Endothelial cell of umbilical vein (primary cell): ENCODE measurements around the gene CCT5. TPM values are rescaled to one million over a fixed set of nuclear protein-coding genes. Genes with fewer than 3 reads are reported as not detected.

Source experiments
- BruUV-seq: library from RNA; stranded (reverse); fragments of 400-500 nt; replicated peaks from 2 replicates; lab custom pipeline; 2021; lab: Mats Ljungman, UMichigan
- CTCF ChIA-PET: fragments of 300-600, 350-600 bp; sonication (Branson Sonifier 250); formaldehyde crosslinking; loops from one replicate; lab custom pipeline; 2021; ENCODE audit warnings: antibody characterized with exemption, inconsistent platforms; lab: Charles Lee
- POLR2A ChIA-PET: fragments of 300-600, 350-600 bp; sonication (Branson Sonifier 250); formaldehyde crosslinking; loops from one replicate; lab custom pipeline; 2021; ENCODE audit warnings: antibody characterized with exemption, inconsistent platforms; lab: Charles Lee
- DNase-seq: peaks from one replicate; pipeline ENCODE4 v3.0.0-alpha.2; 2011; ENCODE audit warnings: low read depth, low spot score
- FAIRE-seq: peaks from 2 replicates; lab custom pipeline; 2011; peaks lifted over from hg19 to GRCh38; lab: Jason Lieb, UNC
- H2AFZ ChIP-seq: 2 replicates; pipeline ENCODE4 v1.6.0; 2012; ENCODE audit warnings: low read depth, low read length, control low read depth, inconsistent platforms
- H3K27ac ChIP-seq: 2 replicates; pipeline ENCODE4 v1.5.1; 2011; ENCODE audit warnings: low read depth, mild to moderate bottlenecking, control low read depth, low read length, moderate library complexity; ENCODE audit not compliant: insufficient read depth
- H3K27me3 ChIP-seq, 2 experiments: 2 replicates each; pipeline versions ENCODE4 v1.6.0 to v1.6.1; 2011; ENCODE audit warnings: low read length in 2 of 2, mixed read lengths in 1 of 2; ENCODE audit not compliant: control insufficient read depth in 2 of 2, insufficient read depth in 2 of 2
- H3K36me3 ChIP-seq, 2 experiments: 2 replicates in 1 of 2; 3 replicates in 1 of 2; pipeline ENCODE4 v1.5.1; 2011; ENCODE audit warnings: low read length in 2 of 2, mild to moderate bottlenecking in 1 of 2, moderate library complexity in 1 of 2; ENCODE audit not compliant: control insufficient read depth in 2 of 2, insufficient read depth in 2 of 2; ENCODE audit errors: extremely low read depth in 1 of 2
- H3K4me1 ChIP-seq: 3 replicates; pipeline ENCODE4 v1.5.1; 2011; ENCODE audit warnings: mild to moderate bottlenecking, low read length; ENCODE audit not compliant: control insufficient read depth, insufficient read depth; ENCODE audit errors: extremely low read depth
- H3K4me2 ChIP-seq: 2 replicates; pipeline ENCODE4 v1.6.1; 2011; ENCODE audit warnings: low read length, control low read depth, mixed read lengths; ENCODE audit not compliant: insufficient read depth
- H3K4me3 ChIP-seq, 3 experiments: fragments of 200-600 bp in 1 of 3; sonication (generic), shearing (Covaris generic) in 1 of 3; replicated peaks in 1 of 3; 2 replicates each; pipeline ENCODE4 v1.5.1; 2011 to 2016; ENCODE audit warnings: control low read depth in 3 of 3, low read length in 3 of 3, mild to moderate bottlenecking in 2 of 3, inconsistent platforms in 1 of 3, low read depth in 1 of 3, moderate library complexity in 1 of 3; ENCODE audit not compliant: insufficient read depth in 1 of 3
- H3K79me2 ChIP-seq: 2 replicates; pipeline ENCODE4 v1.6.0; 2012; ENCODE audit warnings: low read length, inconsistent platforms; ENCODE audit not compliant: control insufficient read depth, insufficient read depth
- H3K9ac ChIP-seq: replicated peaks from 2 replicates; pipeline ENCODE3; 2011; ENCODE audit warnings: low read length, control low read depth; ENCODE audit not compliant: insufficient read depth; ENCODE audit errors: extremely low read depth
- H3K9me1 ChIP-seq: replicated peaks from 3 replicates; pipeline ENCODE4 v1.6.0; 2011; ENCODE audit warnings: mild to moderate bottlenecking, low read length; ENCODE audit not compliant: control insufficient read depth, insufficient read depth; ENCODE audit errors: extremely low read depth
- H3K9me3 ChIP-seq: replicated peaks from 2 replicates; pipeline ENCODE4 v1.5.1; 2012; ENCODE audit warnings: low read length, inconsistent platforms; ENCODE audit not compliant: control insufficient read depth, insufficient read depth
- H4K20me1 ChIP-seq: replicated peaks from 2 replicates; pipeline ENCODE3; 2011; ENCODE audit warnings: mild to moderate bottlenecking, low read length; ENCODE audit not compliant: control insufficient read depth, insufficient read depth; ENCODE audit errors: extremely low read depth
- EZH2 ChIP-seq: IDR thresholded peaks from 2 replicates; pipeline ENCODE4 v1.6.1; 2012; ENCODE audit warnings: borderline replicate concordance, low read depth, mild to moderate bottlenecking, moderate library complexity, low read length, inconsistent platforms; ENCODE audit not compliant: severe bottlenecking
- FOS ChIP-seq: IDR thresholded peaks from 2 replicates; pipeline ENCODE4 v1.6.1; 2011; ENCODE audit warnings: mild to moderate bottlenecking, low read length, moderate library complexity, borderline replicate concordance; ENCODE audit not compliant: insufficient read depth
- GATA2 ChIP-seq: IDR thresholded peaks from 2 replicates; pipeline ENCODE4 v1.7.0; 2011; ENCODE audit warnings: low read depth, mild to moderate bottlenecking, moderate library complexity, mixed read lengths, low read length; ENCODE audit not compliant: insufficient read length, insufficient read depth
- JUN ChIP-seq: IDR thresholded peaks from 2 replicates; pipeline ENCODE4 v1.6.1; 2011; ENCODE audit warnings: borderline replicate concordance, low read depth; ENCODE audit not compliant: insufficient read length, insufficient read depth
- MYC ChIP-seq: IDR thresholded peaks from one replicate; pipeline ENCODE4 v1.6.1; 2011; ENCODE audit warnings: mild to moderate bottlenecking, low read depth, low read length
- POLR2A ChIP-seq: IDR thresholded peaks from 2 replicates; pipeline ENCODE4 v1.6.1; 2012; ENCODE audit warnings: low read depth, mild to moderate bottlenecking, control low read depth, low read length
- POLR2AphosphoS5 ChIP-seq: IDR thresholded peaks from 2 replicates; pipeline ENCODE4 v1.6.1; 2012; ENCODE audit warnings: low read depth, mild to moderate bottlenecking, control low read depth, low read length, moderate library complexity; ENCODE audit not compliant: insufficient read depth
- dilution Hi-C: fragments of 300-500 bp; cut with MboI; formaldehyde crosslinking; loops from one replicate; pipeline ENCODE4 v1.15.0; 2019; ENCODE audit warnings: low sequenced_read_pairs; ENCODE audit not compliant: extremely low pct_ligation_motif_present
- intact Hi-C: fragments of 100-400 bp; cut with micrococcal nuclease; formaldehyde crosslinking; loops from one replicate; pipeline ENCODE4 v1.10.0; 2022
- polyA plus RNA-seq, 4 experiments: library from polyadenylated mRNA; depleted of rRNA in 3 of 4; stranded (reverse) in 3 of 4; unstranded in 1 of 4; fragments of >200 nt; gene quantifications; 2 replicates each; pipeline versions ENCODE4 v1.2.1 to v1.2.3, GENCODE V29; 2011 to 2012; ENCODE audit warnings: missing spikeins in 1 of 4
- total RNA-seq: library from RNA; stranded (reverse); gene quantifications from 2 replicates; pipeline ENCODE4 v1.2.3, GENCODE V29; 2021
- TF ChIP-seq, protein P1 (sequence below), 2 donors: IDR thresholded peaks; 1 replicate in 1 of 2; 2 replicates in 1 of 2; pipeline ENCODE4 v1.5.1; 2011; ENCODE audit warnings: low read length in 2 of 2, mild to moderate bottlenecking in 2 of 2, moderate library complexity in 2 of 2, control low read depth in 1 of 2, inconsistent platforms in 1 of 2, low read depth in 1 of 2; ENCODE audit not compliant: insufficient read depth in 1 of 2; ENCODE audit errors: extremely low read depth in 1 of 2
- TF ChIP-seq, protein P2 (sequence below): IDR thresholded peaks from 2 replicates; pipeline ENCODE4 v1.6.1; 2011; ENCODE audit not compliant: insufficient read depth, insufficient read length

CCT5 gene
- total and polyA plus RNA-seq, 2 donors (not counting 3 experiments of a cell fraction or from before 2014, with no cell fraction given) = 323 to 386 TPM

DNA sequence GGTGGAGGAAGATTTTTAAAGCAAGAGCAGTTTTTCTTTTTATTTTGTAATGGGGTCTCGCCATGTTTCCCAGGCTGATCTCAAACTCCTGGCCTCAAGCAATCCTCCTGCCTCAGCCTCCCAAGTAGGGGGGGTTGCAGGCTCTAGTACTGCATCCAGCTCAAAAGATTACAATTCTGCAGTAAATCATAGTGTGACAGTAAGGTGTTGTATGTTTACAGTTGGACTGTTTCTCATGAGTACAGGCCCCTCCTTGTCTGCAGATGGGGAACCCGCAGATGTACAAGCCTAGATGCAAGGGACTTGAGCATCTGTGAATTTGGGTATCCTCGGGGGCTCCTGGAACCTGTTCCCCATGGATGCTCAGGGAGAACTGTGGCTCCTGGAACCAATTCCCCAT lies 3.3 kb downstream of the CCT5 start:
- dilution Hi-C loops = loop anchor here (25.0 kb wide), 1 partner anchor 159 kb away; no protein-coding TSS in a partner anchor
- intact Hi-C loops = no loop called here
- Histone ChIP-seq H4K20me1 (peaks cover 4% of the 10 kb centered on the region), H3K27me3 (no peaks in the 10 kb centered on the region), H3K4me1 (peaks cover 14% of the 10 kb centered on the region), H3K36me3 (peaks cover 28 to 31% of the 10 kb centered on the region in 2 experiments), H3K9me3 (no peaks in the 10 kb centered on the region), H3K79me2 (peaks cover 80% of the 10 kb centered on the region), H2AFZ (no peak overlapping the region), H3K9me1 (no peaks in the 10 kb centered on the region), H3K4me2 (peak overlapping the region; percentile 27), H3K27ac (no peak overlapping the region), H3K4me3 (no peak overlapping the region), H3K9ac (no peak overlapping the region)
- CTCF ChIA-PET = no interaction called here
- TF ChIP-seq MYC (no peak), POLR2AphosphoS5 (no peak), POLR2A (no peak)
- TF ChIP-seq, protein P1, sequence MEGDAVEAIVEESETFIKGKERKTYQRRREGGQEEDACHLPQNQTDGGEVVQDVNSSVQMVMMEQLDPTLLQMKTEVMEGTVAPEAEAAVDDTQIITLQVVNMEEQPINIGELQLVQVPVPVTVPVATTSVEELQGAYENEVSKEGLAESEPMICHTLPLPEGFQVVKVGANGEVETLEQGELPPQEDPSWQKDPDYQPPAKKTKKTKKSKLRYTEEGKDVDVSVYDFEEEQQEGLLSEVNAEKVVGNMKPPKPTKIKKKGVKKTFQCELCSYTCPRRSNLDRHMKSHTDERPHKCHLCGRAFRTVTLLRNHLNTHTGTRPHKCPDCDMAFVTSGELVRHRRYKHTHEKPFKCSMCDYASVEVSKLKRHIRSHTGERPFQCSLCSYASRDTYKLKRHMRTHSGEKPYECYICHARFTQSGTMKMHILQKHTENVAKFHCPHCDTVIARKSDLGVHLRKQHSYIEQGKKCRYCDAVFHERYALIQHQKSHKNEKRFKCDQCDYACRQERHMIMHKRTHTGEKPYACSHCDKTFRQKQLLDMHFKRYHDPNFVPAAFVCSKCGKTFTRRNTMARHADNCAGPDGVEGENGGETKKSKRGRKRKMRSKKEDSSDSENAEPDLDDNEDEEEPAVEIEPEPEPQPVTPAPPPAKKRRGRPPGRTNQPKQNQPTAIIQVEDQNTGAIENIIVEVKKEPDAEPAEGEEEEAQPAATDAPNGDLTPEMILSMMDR (IDR thresholded peaks at IDR 0.05; ENCODE audit: extremely low read depth in 1 of 2, insufficient read depth in 1 of 2, low read depth in 1 of 2, low read length in 2 of 2) = no peak
- TF ChIP-seq, protein P2, sequence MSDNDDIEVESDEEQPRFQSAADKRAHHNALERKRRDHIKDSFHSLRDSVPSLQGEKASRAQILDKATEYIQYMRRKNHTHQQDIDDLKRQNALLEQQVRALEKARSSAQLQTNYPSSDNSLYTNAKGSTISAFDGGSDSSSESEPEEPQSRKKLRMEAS = no peak
- POLR2A ChIA-PET = no interaction called here
- DNase-seq = no peak
- FAIRE-seq = peak; percentile 37
- no TSS peak for BruUV-seq

DNA sequence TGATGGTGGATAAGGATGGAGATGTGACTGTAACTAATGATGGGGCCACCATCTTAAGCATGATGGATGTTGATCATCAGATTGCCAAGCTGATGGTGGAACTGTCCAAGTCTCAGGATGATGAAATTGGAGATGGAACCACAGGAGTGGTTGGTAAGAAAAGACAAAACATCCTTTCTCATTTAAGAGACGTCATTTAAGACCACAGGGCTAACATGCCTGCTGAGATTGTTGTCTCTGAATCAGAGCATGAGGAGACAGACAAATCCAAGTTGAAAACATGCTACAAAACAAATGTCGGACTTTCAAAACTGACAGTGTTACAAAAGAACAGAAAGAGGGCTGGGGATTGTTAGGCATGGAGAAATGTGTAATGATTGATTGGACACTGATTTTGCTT lies 4.6 kb downstream of the CCT5 start:
- dilution Hi-C loops = loop anchor here (25.0 kb wide), 1 partner anchor 158 kb away; no protein-coding TSS in a partner anchor
- intact Hi-C loops = no loop called here
- no TSS peak for BruUV-seq
- DNase-seq (no peak), FAIRE-seq (no peak)
- Histone ChIP-seq H2AFZ (no peak overlapping the region), H3K9me1 (no peaks in the 10 kb centered on the region), H3K4me1 (peaks cover 10% of the 10 kb centered on the region), H3K36me3 (peaks cover 40 to 41% of the 10 kb centered on the region in 2 experiments), H3K9ac (no peak overlapping the region), H3K4me3 (no peak overlapping the region), H4K20me1 (peaks cover 4% of the 10 kb centered on the region), H3K9me3 (no peaks in the 10 kb centered on the region), H3K27ac (no peak overlapping the region), H3K79me2 (peaks cover 82% of the 10 kb centered on the region), H3K27me3 (no peaks in the 10 kb centered on the region), H3K4me2 (no peak overlapping the region)
- ChIA-PET POLR2A (interaction anchor here (0.7 kb wide), 1 partner anchor 36 kb away, joined by 4 read pairs; no protein-coding TSS in a partner anchor), CTCF (no interaction called here)
- TF ChIP-seq, protein P1 (IDR thresholded peaks at IDR 0.05; ENCODE audit: extremely low read depth in 1 of 2, insufficient read depth in 1 of 2, low read depth in 1 of 2, low read length in 2 of 2) = no peak
- no peak for TF ChIP-seq JUN
- no peak for TF ChIP-seq FOS
- no peak for TF ChIP-seq GATA2
- TF ChIP-seq POLR2A = no peak
- no peak for TF ChIP-seq EZH2
- TF ChIP-seq MYC = no peak
- no peak for TF ChIP-seq POLR2AphosphoS5
- TF ChIP-seq, protein P2 = no peak
